Calu3 (cell line): ENCODE results near the gene CD81. TPM values are rescaled to one million over a fixed set of nuclear protein-coding genes. Genes with fewer than 3 reads are reported as not detected.

ENCODE experiments used
- BruUV-seq: library from RNA; stranded (reverse); fragments of 400-500 nt; replicated peaks from 2 replicates; lab custom pipeline; 2021; lab: Mats Ljungman, UMichigan
- CTCF ChIA-PET: fragments of 300-600 bp; sonication (Branson Sonifier 250); formaldehyde crosslinking; loops from one replicate; lab custom pipeline; 2022; ENCODE audit warnings: antibody characterized with exemption; lab: Charles Lee
- DNase-seq: peaks from one replicate; pipeline ENCODE4 v3.0.0; 2022
- H3K27ac Mint-ChIP-seq: one replicate; pipeline ENCODE4 v1.8.0; 2022; ENCODE audit warnings: mixed read lengths; ENCODE audit not compliant: unreplicated experiment
- H3K27me3 Mint-ChIP-seq: one replicate; pipeline ENCODE4 v1.8.0; 2022; ENCODE audit warnings: mixed read lengths; ENCODE audit not compliant: unreplicated experiment
- H3K36me3 Mint-ChIP-seq: one replicate; pipeline ENCODE4 v1.8.0; 2022; ENCODE audit warnings: mild to moderate bottlenecking, moderate library complexity, mixed read lengths; ENCODE audit not compliant: insufficient read depth, unreplicated experiment
- H3K4me1 Mint-ChIP-seq: one replicate; pipeline ENCODE4 v1.8.0; 2022; ENCODE audit warnings: mild to moderate bottlenecking, low read depth, mixed read lengths; ENCODE audit not compliant: unreplicated experiment
- H3K4me3 Mint-ChIP-seq: one replicate; pipeline ENCODE4 v1.8.0; 2022; ENCODE audit warnings: mild to moderate bottlenecking, low read depth, moderate library complexity, mixed read lengths; ENCODE audit not compliant: unreplicated experiment
- H3K9me3 Mint-ChIP-seq: one replicate; pipeline ENCODE4 v1.8.0; 2022; ENCODE audit warnings: low read depth, mixed read lengths; ENCODE audit not compliant: unreplicated experiment
- intact Hi-C: fragments of 100-400 bp; cut with micrococcal nuclease; formaldehyde crosslinking; loops from one replicate; pipeline ENCODE4 v1.10.0; 2022; ENCODE audit not compliant: unreplicated experiment
- total RNA-seq: library from RNA; stranded (reverse); gene quantifications from 2 replicates; pipeline ENCODE4 v1.2.3, GENCODE V29; 2022
- TF ChIP-seq, protein P1 (sequence below): fragments of 200-600 bp; IDR thresholded peaks from one replicate; pipeline ENCODE4 v1.8.0; 2022; ENCODE audit warnings: antibody characterized with exemption; ENCODE audit not compliant: unreplicated experiment

The CD81 gene
- total RNA-seq, 1 experiment from 2014 or later: 283 TPM

DNA sequence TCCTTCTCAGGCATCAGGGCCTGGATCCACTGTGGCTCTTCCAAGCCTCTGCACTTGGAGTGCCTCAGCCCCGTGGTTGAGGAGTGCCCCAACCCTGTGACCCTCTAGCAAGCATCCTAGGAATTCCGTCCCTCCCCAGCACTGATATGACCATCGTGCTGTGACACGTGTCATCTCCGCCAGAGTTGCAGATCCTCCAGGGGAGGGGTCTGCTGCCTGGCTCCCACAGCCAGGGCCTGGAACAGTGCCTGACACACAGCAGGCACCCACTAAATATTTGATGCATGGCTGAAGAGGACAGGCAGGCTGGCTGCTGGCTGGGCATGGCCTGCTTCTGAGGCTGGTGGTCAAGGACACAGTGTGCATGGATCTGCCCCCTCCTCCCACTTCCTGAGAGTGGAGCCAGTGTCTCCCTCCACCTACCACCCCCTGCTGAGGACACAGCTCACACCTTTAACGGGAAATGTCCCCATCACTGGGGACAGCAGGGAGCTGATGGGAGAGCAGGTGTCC, 1.7 kb upstream of the CD81 start:
- no TSS peak for BruUV-seq
- CTCF ChIA-PET: interaction anchor here (0.7 to 1.9 kb wide), 5 partner anchors 8 to 70 kb away, joined by 3 to 6 read pairs (median 4); no protein-coding TSS in a partner anchor
- H3K27ac Mint-ChIP-seq: peak overlapping the region; percentile 91

DNA sequence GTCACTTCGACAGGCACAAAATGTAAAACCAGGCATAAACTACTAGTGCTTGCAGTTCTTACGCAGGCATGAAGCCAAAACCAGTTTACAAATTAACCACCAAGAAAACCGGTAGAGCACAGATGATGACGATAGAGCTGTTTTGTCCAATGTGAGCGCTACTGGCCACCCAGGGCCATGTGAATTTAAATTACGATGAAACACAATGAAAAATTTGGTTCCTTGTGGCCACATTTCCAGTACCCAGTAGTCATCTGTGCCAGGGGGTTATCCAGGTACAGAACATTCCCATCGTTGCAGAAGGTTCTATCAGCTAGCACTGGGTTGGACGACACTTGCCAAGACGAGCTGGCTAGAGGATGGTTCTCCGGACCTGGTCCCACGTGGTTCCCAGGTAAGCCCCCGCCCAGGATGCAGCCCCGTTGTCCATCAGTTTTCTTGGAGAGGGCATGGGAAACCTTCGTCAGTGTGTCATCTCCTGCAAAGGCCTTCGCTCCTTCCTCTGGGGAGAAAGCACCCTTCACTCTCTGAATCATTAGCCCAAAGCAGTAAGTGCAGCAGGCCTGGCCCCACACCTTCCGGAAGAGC, 1.1 kb upstream of the CD81 start:
- Mint-ChIP-seq H3K4me1 (peaks cover 19% of the 10 kb centered on the region), H3K36me3 (peaks cover 35% of the 10 kb centered on the region), H3K9me3 (no peaks in the 10 kb centered on the region), H3K27me3 (no peaks in the 10 kb centered on the region), H3K4me3 (peak overlapping the region; percentile 86), H3K27ac (peak overlapping the region; percentile 91)
- TF ChIP-seq, protein P1, sequence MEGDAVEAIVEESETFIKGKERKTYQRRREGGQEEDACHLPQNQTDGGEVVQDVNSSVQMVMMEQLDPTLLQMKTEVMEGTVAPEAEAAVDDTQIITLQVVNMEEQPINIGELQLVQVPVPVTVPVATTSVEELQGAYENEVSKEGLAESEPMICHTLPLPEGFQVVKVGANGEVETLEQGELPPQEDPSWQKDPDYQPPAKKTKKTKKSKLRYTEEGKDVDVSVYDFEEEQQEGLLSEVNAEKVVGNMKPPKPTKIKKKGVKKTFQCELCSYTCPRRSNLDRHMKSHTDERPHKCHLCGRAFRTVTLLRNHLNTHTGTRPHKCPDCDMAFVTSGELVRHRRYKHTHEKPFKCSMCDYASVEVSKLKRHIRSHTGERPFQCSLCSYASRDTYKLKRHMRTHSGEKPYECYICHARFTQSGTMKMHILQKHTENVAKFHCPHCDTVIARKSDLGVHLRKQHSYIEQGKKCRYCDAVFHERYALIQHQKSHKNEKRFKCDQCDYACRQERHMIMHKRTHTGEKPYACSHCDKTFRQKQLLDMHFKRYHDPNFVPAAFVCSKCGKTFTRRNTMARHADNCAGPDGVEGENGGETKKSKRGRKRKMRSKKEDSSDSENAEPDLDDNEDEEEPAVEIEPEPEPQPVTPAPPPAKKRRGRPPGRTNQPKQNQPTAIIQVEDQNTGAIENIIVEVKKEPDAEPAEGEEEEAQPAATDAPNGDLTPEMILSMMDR: no peak
- BruUV-seq: TSS peak; percentile 54
- peak; percentile 67 for DNase-seq
- intact Hi-C loops: no loop called here
- CTCF ChIA-PET: interaction anchor here (0.7 to 1.9 kb wide), 5 partner anchors 9 to 70 kb away, joined by 3 to 6 read pairs (median 4); no protein-coding TSS in a partner anchor

More for the DNA sequence above, 1.7 kb upstream of the CD81 start:
- H3K9me3 Mint-ChIP-seq: no peaks in the 10 kb centered on the region
- TF ChIP-seq, protein P1: peak; percentile 21
- H3K4me1 Mint-ChIP-seq: peaks cover 19% of the 10 kb centered on the region
- H3K36me3 Mint-ChIP-seq: peaks cover 35% of the 10 kb centered on the region
- H3K4me3 Mint-ChIP-seq: peak overlapping the region; percentile 86
- intact Hi-C loops: no loop called here
- DNase-seq: peak; percentile 43
- no peaks in the 10 kb centered on the region for H3K27me3 Mint-ChIP-seq

DNA sequence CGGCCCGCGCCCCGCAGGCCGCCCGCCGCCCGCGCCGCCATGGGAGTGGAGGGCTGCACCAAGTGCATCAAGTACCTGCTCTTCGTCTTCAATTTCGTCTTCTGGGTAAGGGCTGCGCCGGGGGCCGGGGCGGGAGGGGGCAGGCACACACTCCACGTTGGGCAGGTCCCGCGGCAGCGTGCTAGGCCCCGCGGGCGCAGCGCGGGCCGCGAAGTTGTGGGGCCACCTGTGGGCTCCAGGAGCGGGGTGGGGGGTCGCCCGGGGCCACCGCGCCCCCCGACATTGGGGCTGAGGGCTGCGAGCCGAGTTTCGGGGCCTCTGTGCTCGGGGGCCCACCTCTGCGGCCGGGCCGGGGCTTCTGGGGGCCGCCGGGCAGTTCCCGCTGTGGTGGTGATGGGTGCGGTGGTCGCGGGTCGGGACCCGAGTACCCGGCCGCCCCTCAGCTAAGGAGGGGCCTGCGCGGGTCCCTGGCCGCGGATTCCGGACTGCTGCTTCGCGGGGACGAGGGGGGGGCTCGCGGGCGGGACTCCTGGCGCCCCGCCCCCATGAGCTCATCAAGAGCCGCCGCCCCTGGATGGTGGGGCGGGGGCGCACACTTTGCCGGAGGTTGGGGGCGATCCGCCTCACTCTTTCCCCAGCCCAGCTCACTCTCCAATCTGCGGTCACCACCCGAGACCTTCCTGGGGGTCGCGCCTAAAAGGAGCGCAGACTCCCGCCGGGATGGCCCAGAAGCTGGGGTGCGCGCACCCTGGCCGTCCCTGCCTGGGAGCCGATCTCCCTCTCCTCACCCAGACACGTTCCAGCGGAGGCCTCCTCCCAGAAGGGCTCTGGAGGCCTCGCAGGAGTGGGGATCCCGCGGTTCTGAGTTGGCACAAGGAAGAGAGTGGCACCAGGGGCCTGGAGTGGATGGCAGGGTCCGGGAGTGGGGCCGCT, 667 bp downstream of the CD81 start:
- Mint-ChIP-seq H3K4me1 (peaks cover 19% of the 10 kb centered on the region), H3K9me3 (no peaks in the 10 kb centered on the region), H3K36me3 (peaks cover 35% of the 10 kb centered on the region), H3K27me3 (no peaks in the 10 kb centered on the region), H3K27ac (peak overlapping the region; percentile 91), H3K4me3 (peak overlapping the region; percentile 86)
- TSS peak; percentile 63 for BruUV-seq
- intact Hi-C loops: no loop called here
- CTCF ChIA-PET: interaction anchor here (0.6 to 1.8 kb wide), 5 partner anchors 23 to 97 kb away, joined by 3 to 9 read pairs (median 3); partner anchors contain the start of gene TSSC4
- TF ChIP-seq, protein P1: no peak
- DNase-seq: peak; percentile 50

DNA sequence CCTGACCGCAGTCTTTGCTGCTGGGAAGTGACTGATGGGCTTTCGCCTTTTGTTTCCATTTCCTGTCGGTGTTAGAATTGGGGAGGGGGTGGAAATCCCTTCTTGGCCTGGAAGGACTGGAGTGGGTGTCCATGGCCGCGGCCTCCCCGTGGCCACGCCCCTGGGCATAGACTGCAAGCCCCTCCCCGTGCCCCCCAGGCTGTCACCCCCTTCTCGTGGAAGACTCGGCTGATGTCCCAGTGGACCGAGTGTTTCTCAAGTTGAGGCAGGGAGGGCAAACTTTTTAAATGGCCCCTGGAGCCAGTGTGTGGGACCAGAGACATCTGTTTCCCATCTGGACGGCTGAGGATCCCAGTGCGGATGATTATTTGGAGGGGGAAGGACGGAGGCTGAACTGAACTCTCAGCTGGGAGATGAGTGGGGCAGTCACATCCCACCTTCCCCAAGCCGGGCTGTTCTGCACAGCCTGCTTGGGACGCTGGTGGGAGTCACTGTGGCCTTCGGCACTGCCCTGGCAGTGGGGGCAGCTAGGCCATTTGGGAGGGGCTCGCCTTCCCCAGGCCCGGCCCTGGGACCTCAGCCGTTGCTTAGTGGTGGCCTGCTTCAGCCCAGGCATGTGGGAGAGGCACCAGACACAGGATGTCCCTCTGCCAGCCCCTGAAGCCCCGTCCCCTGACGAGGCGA, 1.6 kb downstream of the CD81 start:
- intact Hi-C loops: no loop called here
- Mint-ChIP-seq H3K36me3 (peaks cover 35% of the 10 kb centered on the region), H3K27me3 (no peaks in the 10 kb centered on the region), H3K4me1 (peaks cover 19% of the 10 kb centered on the region), H3K9me3 (no peaks in the 10 kb centered on the region), H3K4me3 (peak overlapping the region; percentile 86), H3K27ac (peak overlapping the region; percentile 67)
- no peak for DNase-seq
- BruUV-seq: no TSS peak
- CTCF ChIA-PET: interaction anchor here (0.6 to 1.8 kb wide), 5 partner anchors 22 to 141 kb away, joined by 3 to 9 read pairs (median 4); partner anchors contain the start of gene TSSC4
- TF ChIP-seq, protein P1: no peak
